B cell (primary cell): ENCODE data around the gene YRDC. TPM values are rescaled to one million over a fixed set of nuclear protein-coding genes. Genes with fewer than 3 reads are reported as not detected.

ENCODE experiments used
- ATAC-seq: fragments of 200-7000 bp; cut with Tn5 transposase; one replicate; pipeline ENCODE4 v1.10.0; 2021; ENCODE audit warnings: low read depth, mild to moderate bottlenecking, moderate number of reproducible peaks, moderate library complexity
- CTCF ChIA-PET: fragments of 350-600 bp; sonication (Branson Sonifier 250); formaldehyde crosslinking; loops from one replicate; lab custom pipeline; 2021; ENCODE audit warnings: antibody characterized with exemption, inconsistent platforms; lab: Charles Lee
- POLR2A ChIA-PET: fragments of 350-600 bp; sonication (Branson Sonifier 250); formaldehyde crosslinking; loops from one replicate; lab custom pipeline; 2021; ENCODE audit warnings: antibody characterized with exemption; lab: Charles Lee
- DNase-seq: peaks from one replicate; pipeline ENCODE4 v3.0.0; 2013
- H2AFZ ChIP-seq: 2 replicates; pipeline ENCODE4 v1.6.1; 2012; ENCODE audit warnings: mild to moderate bottlenecking, low read depth, low read length; ENCODE audit not compliant: insufficient read depth, poor library complexity, severe bottlenecking
- H3K27ac ChIP-seq, 2 donors: 1 replicate in 1 of 2; 2 replicates in 1 of 2; pipeline ENCODE4 v1.5.1; 2012 to 2013; ENCODE audit warnings: low read length in 2 of 2, mild to moderate bottlenecking in 2 of 2, moderate library complexity in 1 of 2
- H3K27me3 ChIP-seq, 4 experiments: fragments of 200-600 bp in 1 of 4; sonication (generic) in 1 of 4; replicated peaks in 1 of 4; 1 replicate in 2 of 4; 2 replicates in 2 of 4; pipeline versions ENCODE4 v1.6.1 to v1.7.0; 2013 to 2016; ENCODE audit warnings: low read length in 3 of 4, mild to moderate bottlenecking in 2 of 4, mixed read lengths in 1 of 4, moderate library complexity in 1 of 4; ENCODE audit not compliant: insufficient read depth in 4 of 4, control insufficient read depth in 3 of 4; ENCODE audit errors: control extremely low read depth in 1 of 4
- H3K36me3 ChIP-seq, 2 experiments: replicated peaks in 1 of 2; 1 replicate in 1 of 2; 2 replicates in 1 of 2; pipeline versions ENCODE4 v1.6.1 to v1.7.1; 2013; ENCODE audit warnings: low read length in 1 of 2; ENCODE audit not compliant: insufficient read depth in 2 of 2, control insufficient read depth in 1 of 2; ENCODE audit errors: control extremely low read depth in 1 of 2, extremely low read depth in 1 of 2
- H3K4me1 ChIP-seq, 2 donors: fragments of 200-600 bp in 1 of 2; sonication (generic) in 1 of 2; 1 replicate in 1 of 2; 2 replicates in 1 of 2; pipeline versions ENCODE4 v1.5.1 to v1.6.1; 2013 to 2017; ENCODE audit warnings: low read length in 2 of 2; ENCODE audit not compliant: control insufficient read depth in 2 of 2, insufficient read depth in 2 of 2
- H3K4me2 ChIP-seq: replicated peaks from 2 replicates; pipeline ENCODE3; 2012; ENCODE audit warnings: mild to moderate bottlenecking, low read depth, low read length; ENCODE audit not compliant: poor library complexity, severe bottlenecking
- H3K4me3 ChIP-seq, 5 experiments: fragments of 200-600 bp in 1 of 5; sonication (generic) in 1 of 5; 1 replicate in 3 of 5; 2 replicates in 2 of 5; pipeline versions ENCODE4 v1.5.1 to v1.7.0; 2011 to 2016; ENCODE audit warnings: low read length in 4 of 5, mild to moderate bottlenecking in 4 of 5, low read depth in 2 of 5, control low read depth in 1 of 5, moderate library complexity in 1 of 5; ENCODE audit not compliant: insufficient read depth in 1 of 5; ENCODE audit errors: control extremely low read depth in 1 of 5, extremely low read depth in 1 of 5
- H3K79me2 ChIP-seq: fragments of 200-600 bp; sonication (generic); one replicate; pipeline ENCODE4 v1.6.0; 2016; ENCODE audit warnings: low read length; ENCODE audit not compliant: control insufficient read depth, insufficient read depth
- H3K9ac ChIP-seq: fragments of 200-600 bp; sonication (generic); 2 replicates; pipeline ENCODE4 v1.6.1; 2017; ENCODE audit warnings: mild to moderate bottlenecking, low read length, moderate library complexity
- H3K9me3 ChIP-seq, 3 donors: one replicate each; pipeline versions ENCODE4 v1.6.1 to v1.7.1; 2013; ENCODE audit warnings: low read length in 2 of 3; ENCODE audit not compliant: control insufficient read depth in 2 of 3, insufficient read depth in 1 of 3; ENCODE audit errors: control extremely low read depth in 1 of 3
- H4K20me1 ChIP-seq: 2 replicates; pipeline ENCODE4 v1.6.0; 2012; ENCODE audit warnings: mild to moderate bottlenecking, low read length; ENCODE audit not compliant: insufficient read depth, control insufficient read depth, poor library complexity, severe bottlenecking
- H3K27ac Mint-ChIP-seq: one replicate; pipeline ENCODE4 v1.8.0; 2021; ENCODE audit warnings: mixed read lengths
- H3K27me3 Mint-ChIP-seq: one replicate; pipeline ENCODE4 v1.8.0; 2021; ENCODE audit warnings: mixed read lengths
- H3K4me1 Mint-ChIP-seq: one replicate; pipeline ENCODE4 v1.8.0; 2021; ENCODE audit warnings: mixed read lengths
- H3K4me3 Mint-ChIP-seq: one replicate; pipeline ENCODE4 v1.8.0; 2021; ENCODE audit warnings: mixed read lengths
- H3K9me3 Mint-ChIP-seq: one replicate; pipeline ENCODE4 v1.8.0; 2022; ENCODE audit warnings: mixed read lengths; ENCODE audit not compliant: insufficient read depth
- EZH2 ChIP-seq: IDR thresholded peaks from 2 replicates; pipeline ENCODE4 v1.6.1; 2012; ENCODE audit warnings: borderline replicate concordance, low read depth, mild to moderate bottlenecking, moderate library complexity, low read length; ENCODE audit not compliant: insufficient read depth, poor library complexity, severe bottlenecking
- WGBS: methylation state at CpG from one replicate; pipeline ENCODE4 v1.1.5; 2013; ENCODE audit warnings: missing lambda C conversion rate; ENCODE audit not compliant: insufficient coverage; 5-methylcytosine and 5-hydroxymethylcytosine counted together
- intact Hi-C: fragments of 100-400 bp; cut with micrococcal nuclease; formaldehyde crosslinking; loops from one replicate; pipeline ENCODE4 v1.10.0; 2022
- polyA minus RNA-seq: library from RNA; depleted of rRNA, polyadenylated mRNA; stranded (reverse); fragments of >200 nt; gene quantifications from 2 replicates; pipeline ENCODE4 v1.2.3, GENCODE V29; 2012
- polyA plus RNA-seq: library from polyadenylated mRNA; depleted of rRNA; stranded (reverse); fragments of >200 nt; gene quantifications from 2 replicates; pipeline ENCODE4 v1.2.3, GENCODE V29; 2012
- total RNA-seq, 2 donors: library from RNA; stranded (reverse); fragments of 120-200 nt in 1 of 2; gene quantifications; 1 replicate in 1 of 2; 2 replicates in 1 of 2; pipeline versions ENCODE4 v1.2.3 to v1.2.4, GENCODE V29; 2013 to 2022
- TF ChIP-seq, protein P1 (sequence below): fragments of 200-600 bp; IDR thresholded peaks from one replicate; pipeline ENCODE4 v1.8.0; 2022; ENCODE audit warnings: antibody characterized with exemption, mild to moderate bottlenecking

The YRDC gene, protein sequence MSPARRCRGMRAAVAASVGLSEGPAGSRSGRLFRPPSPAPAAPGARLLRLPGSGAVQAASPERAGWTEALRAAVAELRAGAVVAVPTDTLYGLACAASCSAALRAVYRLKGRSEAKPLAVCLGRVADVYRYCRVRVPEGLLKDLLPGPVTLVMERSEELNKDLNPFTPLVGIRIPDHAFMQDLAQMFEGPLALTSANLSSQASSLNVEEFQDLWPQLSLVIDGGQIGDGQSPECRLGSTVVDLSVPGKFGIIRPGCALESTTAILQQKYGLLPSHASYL
- total RNA-seq: 12.5 and 14.0 TPM in 2 replicates
- total RNA-seq (2013): 13.3 TPM
- polyA plus RNA-seq: 16.7 and 17.1 TPM in 2 replicates
- 28.5 and 33.0 TPM in 2 replicates for polyA minus RNA-seq

DNA sequence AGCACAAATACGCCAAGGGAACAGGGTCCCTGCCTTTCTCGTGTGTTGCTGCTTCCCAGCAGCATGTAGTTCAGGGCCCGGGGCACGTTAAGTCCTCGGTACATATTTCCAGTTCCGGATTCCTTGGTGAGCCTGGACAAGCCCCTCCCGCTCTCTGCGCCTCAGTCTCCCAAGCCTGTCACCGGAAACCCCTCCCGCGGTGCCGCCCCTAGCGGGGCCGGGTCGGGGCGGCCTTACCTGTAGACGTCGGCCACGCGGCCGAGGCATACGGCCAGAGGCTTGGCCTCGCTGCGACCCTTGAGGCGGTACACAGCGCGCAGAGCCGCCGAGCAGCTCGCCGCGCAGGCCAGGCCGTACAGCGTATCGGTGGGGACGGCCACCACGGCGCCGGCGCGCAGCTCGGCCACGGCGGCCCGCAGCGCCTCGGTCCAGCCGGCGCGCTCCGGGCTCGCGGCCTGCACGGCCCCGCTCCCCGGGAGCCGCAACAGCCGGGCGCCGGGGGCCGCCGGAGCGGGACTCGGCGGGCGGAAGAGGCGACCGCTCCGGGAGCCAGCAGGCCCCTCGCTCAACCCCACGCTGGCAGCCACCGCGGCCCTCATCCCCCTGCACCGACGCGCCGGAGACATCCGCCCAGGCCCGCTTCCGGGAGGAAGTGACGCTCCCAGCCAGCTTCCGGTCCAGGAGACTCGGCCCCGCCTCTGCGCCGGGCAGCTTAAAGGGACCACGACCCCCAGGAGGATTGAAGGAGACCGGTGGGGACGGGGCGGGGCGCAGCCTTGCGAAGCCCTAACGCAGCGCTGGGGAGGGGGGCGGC, at the start of gene YRDC, which contains the start of gene C1orf122:
YRDC (minus strand) TSS at position 654 of the 814 bp plus-strand sequence; CDS start at position 626, 28 bp downstream.
C1orf122 (plus strand) TSS at position 236 of the 814 bp plus-strand sequence. CDS start 615 bp downstream, outside the sequence.
- peak within 1 kb of the TSS; percentile 95 for H3K4me2 ChIP-seq
- H3K27me3 ChIP-seq: no peaks in the 10 kb centered on the region
- peaks cover 40% of the 10 kb centered on the region for H3K4me1 Mint-ChIP-seq
- peak; percentile 91 for DNase-seq
- H3K27ac ChIP-seq: peak within 1 kb of the TSS; percentile 68 to 94
- ChIA-PET CTCF (interaction anchor here (0.6 to 2.5 kb wide), 5 partner anchors 15 to 184 kb away, joined by 3 to 20 read pairs (median 6); partner anchors contain the start of gene MTF1), POLR2A (interaction anchor here (0.7 to 2.3 kb wide), 7 partner anchors 8 to 118 kb away, joined by 3 to 8 read pairs (median 4); partner anchors contain the start of gene MTF1)
- TF ChIP-seq, protein P1, sequence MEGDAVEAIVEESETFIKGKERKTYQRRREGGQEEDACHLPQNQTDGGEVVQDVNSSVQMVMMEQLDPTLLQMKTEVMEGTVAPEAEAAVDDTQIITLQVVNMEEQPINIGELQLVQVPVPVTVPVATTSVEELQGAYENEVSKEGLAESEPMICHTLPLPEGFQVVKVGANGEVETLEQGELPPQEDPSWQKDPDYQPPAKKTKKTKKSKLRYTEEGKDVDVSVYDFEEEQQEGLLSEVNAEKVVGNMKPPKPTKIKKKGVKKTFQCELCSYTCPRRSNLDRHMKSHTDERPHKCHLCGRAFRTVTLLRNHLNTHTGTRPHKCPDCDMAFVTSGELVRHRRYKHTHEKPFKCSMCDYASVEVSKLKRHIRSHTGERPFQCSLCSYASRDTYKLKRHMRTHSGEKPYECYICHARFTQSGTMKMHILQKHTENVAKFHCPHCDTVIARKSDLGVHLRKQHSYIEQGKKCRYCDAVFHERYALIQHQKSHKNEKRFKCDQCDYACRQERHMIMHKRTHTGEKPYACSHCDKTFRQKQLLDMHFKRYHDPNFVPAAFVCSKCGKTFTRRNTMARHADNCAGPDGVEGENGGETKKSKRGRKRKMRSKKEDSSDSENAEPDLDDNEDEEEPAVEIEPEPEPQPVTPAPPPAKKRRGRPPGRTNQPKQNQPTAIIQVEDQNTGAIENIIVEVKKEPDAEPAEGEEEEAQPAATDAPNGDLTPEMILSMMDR: no peak
- TF ChIP-seq EZH2: no peak
- H3K9me3 Mint-ChIP-seq: no peaks in the 10 kb centered on the region
- H4K20me1 ChIP-seq: peaks cover 27% of the 10 kb centered on the region
- H3K9me3 ChIP-seq: no peaks in the 10 kb centered on the region
- peaks cover 25% of the 10 kb centered on the region for H3K79me2 ChIP-seq
- H3K36me3 ChIP-seq: peaks cover 0 to 45% of the 10 kb centered on the region in 2 experiments
- peaks cover 14 to 31% of the 10 kb centered on the region in 2 donors for H3K4me1 ChIP-seq
- intact Hi-C loops: loop anchor here (1.0 to 5.0 kb wide), 5 partner anchors 52 to 333 kb away; partner anchors contain the start of genes CDCA8, INPP5B, MTF1 and SF3A3
- peak within 1 kb of the TSS; percentile 96 for H2AFZ ChIP-seq
- peak within 1 kb of the TSS; percentile 98 for H3K4me3 Mint-ChIP-seq
- peak within 1 kb of the TSS; percentile 78 to 88 (median 83) for H3K4me3 ChIP-seq
- under 1% methylated on average over 95 of the region's 95 CpGs for WGBS
- H3K27me3 Mint-ChIP-seq: no peaks in the 10 kb centered on the region
- peak within 1 kb of the TSS; percentile 98 for H3K27ac Mint-ChIP-seq
- peak; percentile 90 for ATAC-seq
- peak within 1 kb of the TSS; percentile 93 for H3K9ac ChIP-seq
